GM12864 (cell line): Measurements from ENCODE around the gene CAPN5.

Source experiments
- DNase-seq: peaks from one replicate; pipeline ENCODE4 v3.0.0-alpha.2; 2011; ENCODE audit warnings: low read depth
- H3K4me3 ChIP-seq: 2 replicates; pipeline ENCODE4 v1.5.1; 2011; ENCODE audit warnings: mild to moderate bottlenecking, low read depth, low read length, control low read depth
- CTCF ChIP-seq: IDR thresholded peaks from 2 replicates; pipeline ENCODE4 v1.5.1; 2011; ENCODE audit warnings: low read depth, mild to moderate bottlenecking, moderate library complexity, low read length, control low read depth, inconsistent platforms; ENCODE audit errors: missing control alignments

The CAPN5 gene

GRCh38 chr11:77123591-77123990 is 56.8 kb downstream of the CAPN5 start:
- H3K4me3 ChIP-seq: no peak overlapping the region
- TF ChIP-seq CTCF: no peak
- DNase-seq: no peak

GRCh38 chr11:77124041-77124440 is 57.3 kb downstream of the CAPN5 start:
- no peak overlapping the region for H3K4me3 ChIP-seq
- no peak for DNase-seq
- TF ChIP-seq CTCF: no peak

GRCh38 chr11:77124488-77124887 is 57.7 kb downstream of the CAPN5 start:
- H3K4me3 ChIP-seq: no peak overlapping the region
- no peak for TF ChIP-seq CTCF
- no peak for DNase-seq

- no peak for TF ChIP-seq CTCF
- DNase-seq: no peak
- no peak overlapping the region for H3K4me3 ChIP-seq
Observed at GRCh38 chr11:77125191-77125590, 58.4 kb downstream of the CAPN5 start.

GRCh38 chr11:77125695-77126094 is 58.9 kb downstream of the CAPN5 start:
- TF ChIP-seq CTCF: no peak
- H3K4me3 ChIP-seq: no peak overlapping the region
- no peak for DNase-seq

GRCh38 chr11:77126156-77126775 is 59.5 kb downstream of the CAPN5 start:
- TF ChIP-seq CTCF: no peak
- H3K4me3 ChIP-seq: no peak overlapping the region
- no peak for DNase-seq

GRCh38 chr11:77126861-77127234 is 60.1 kb downstream of the CAPN5 start:
- no peak for DNase-seq
- TF ChIP-seq CTCF: no peak
- no peak overlapping the region for H3K4me3 ChIP-seq
